HUES48 (cell line): Measurements from ENCODE around the gene MADD.

ENCODE experiments used
- H3K27ac ChIP-seq: one replicate; pipeline ENCODE4 v1.7.0; 2013; ENCODE audit warnings: low read depth, low read length, inconsistent platforms
- H3K27me3 ChIP-seq: 2 replicates; pipeline ENCODE4 v1.6.1; 2013; ENCODE audit warnings: mild to moderate bottlenecking, low read length; ENCODE audit not compliant: control insufficient read depth, insufficient read depth
- H3K36me3 ChIP-seq: 2 replicates; pipeline ENCODE4 v1.6.1; 2013; ENCODE audit warnings: low read length; ENCODE audit not compliant: control insufficient read depth, insufficient read depth
- H3K4me1 ChIP-seq: 2 replicates; pipeline ENCODE4 v1.6.1; 2013; ENCODE audit warnings: mild to moderate bottlenecking, low read length; ENCODE audit not compliant: control insufficient read depth, insufficient read depth
- H3K4me3 ChIP-seq: 2 replicates; pipeline ENCODE4 v1.5.1; 2013; ENCODE audit warnings: mild to moderate bottlenecking, low read depth, low read length
- H3K9ac ChIP-seq: 2 replicates; pipeline ENCODE4 v1.6.1; 2013; ENCODE audit warnings: mild to moderate bottlenecking, low read depth, low read length, moderate library complexity
- H3K9me3 ChIP-seq: 2 replicates; pipeline ENCODE4 v1.6.1; 2013; ENCODE audit warnings: low read length; ENCODE audit not compliant: control insufficient read depth, insufficient read depth

MADD gene

DNA sequence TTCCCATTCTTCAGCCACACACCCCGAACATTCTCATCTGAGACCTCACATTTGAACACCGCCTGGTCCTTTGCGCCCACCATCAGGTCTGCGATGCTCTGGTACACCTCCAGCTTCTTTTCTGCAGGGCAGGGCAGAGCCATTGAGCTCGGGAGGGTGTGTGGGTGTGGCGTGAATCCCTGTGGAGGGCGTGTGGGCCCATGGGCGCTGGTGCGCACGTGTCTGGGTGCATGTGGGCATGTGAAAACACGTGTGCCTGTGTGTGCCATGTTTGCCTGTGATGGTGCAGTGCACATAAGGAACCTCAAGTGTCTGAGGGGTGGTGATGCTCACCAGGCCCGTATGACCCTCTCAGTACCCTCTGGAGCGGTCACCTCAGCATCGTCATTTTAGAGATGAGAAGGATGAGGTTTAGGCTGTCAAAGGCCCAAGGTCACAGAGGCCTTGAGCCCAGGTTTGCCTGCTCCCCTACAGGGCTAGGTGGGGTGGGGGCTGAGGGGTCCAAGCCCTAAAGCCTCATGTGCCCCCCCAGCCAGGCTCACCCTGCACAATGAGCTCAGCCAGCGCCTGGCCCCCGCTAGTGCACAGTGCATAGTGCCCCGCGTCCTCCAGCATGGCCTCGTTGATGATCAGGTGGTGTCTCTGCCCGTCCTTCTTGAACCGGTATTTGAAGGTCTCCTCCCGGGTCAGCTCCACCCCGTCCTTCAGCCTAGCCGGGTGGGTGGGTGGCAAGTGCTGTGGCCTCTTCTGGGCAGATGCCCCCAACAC lies 72.3 kb downstream of the MADD start:
- H3K9me3 ChIP-seq: no peaks in the 10 kb centered on the region
- H3K4me1 ChIP-seq: no peaks in the 10 kb centered on the region
- no peaks in the 10 kb centered on the region for H3K27me3 ChIP-seq
- no peak overlapping the region for H3K9ac ChIP-seq
- no peak overlapping the region for H3K4me3 ChIP-seq
- H3K36me3 ChIP-seq: no peaks in the 10 kb centered on the region
- H3K27ac ChIP-seq: no peak overlapping the region

GRCh38 chr11:47342854-47343253 lies 72.9 kb downstream of the MADD start:
- Histone ChIP-seq H3K9ac (no peak overlapping the region), H3K9me3 (no peaks in the 10 kb centered on the region)

DNA sequence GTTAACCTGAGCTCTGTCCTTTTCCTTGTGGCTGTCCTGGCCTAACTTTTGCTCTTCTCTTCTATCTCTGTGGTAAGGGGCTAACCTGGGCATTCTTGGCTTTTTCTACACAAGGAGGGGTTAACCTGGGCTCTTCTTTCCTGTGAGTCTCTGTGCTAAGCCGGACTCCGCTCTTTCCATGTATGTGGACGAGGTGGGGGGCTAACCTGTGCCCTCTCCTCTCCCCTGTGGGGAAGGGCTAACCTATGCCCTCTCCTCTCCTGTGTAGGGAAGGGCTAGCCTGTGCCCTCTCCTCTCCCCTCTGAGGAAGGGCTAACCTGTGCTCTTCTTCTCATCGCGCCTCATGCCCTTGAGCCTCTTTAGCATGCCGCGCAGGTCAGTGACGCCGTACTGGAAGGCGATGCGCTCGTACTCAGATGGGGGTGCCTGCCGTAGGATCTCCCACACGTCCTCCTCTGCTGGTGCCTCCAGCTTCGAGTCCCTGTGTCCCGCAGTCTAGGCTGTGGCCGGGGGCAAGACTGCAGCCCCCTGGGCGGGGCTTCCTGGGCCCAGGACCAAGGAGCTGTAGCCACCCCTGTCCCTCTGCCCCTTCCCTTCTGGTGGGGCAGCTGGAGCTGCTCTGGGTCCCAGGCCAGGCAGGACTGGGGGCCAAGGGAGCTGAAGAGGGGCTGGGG lies 76.1 kb downstream of the MADD start:
- H3K4me1 ChIP-seq: peaks cover 1% of the 10 kb centered on the region; the same call in 1 of the 2 replicates
- no peak overlapping the region for H3K27ac ChIP-seq
- H3K9ac ChIP-seq: no peak overlapping the region
- H3K4me3 ChIP-seq: no peak overlapping the region
- no peaks in the 10 kb centered on the region for H3K27me3 ChIP-seq
- no peaks in the 10 kb centered on the region for H3K9me3 ChIP-seq
- no peaks in the 10 kb centered on the region for H3K36me3 ChIP-seq

More at GRCh38 chr11:47342854-47343253, 72.9 kb downstream of the MADD start:
- H3K27me3 ChIP-seq: no peaks in the 10 kb centered on the region
- H3K27ac ChIP-seq: no peak overlapping the region
- H3K4me1 ChIP-seq: no peaks in the 10 kb centered on the region
- H3K36me3 ChIP-seq: no peaks in the 10 kb centered on the region
- H3K4me3 ChIP-seq: no peak overlapping the region

DNA sequence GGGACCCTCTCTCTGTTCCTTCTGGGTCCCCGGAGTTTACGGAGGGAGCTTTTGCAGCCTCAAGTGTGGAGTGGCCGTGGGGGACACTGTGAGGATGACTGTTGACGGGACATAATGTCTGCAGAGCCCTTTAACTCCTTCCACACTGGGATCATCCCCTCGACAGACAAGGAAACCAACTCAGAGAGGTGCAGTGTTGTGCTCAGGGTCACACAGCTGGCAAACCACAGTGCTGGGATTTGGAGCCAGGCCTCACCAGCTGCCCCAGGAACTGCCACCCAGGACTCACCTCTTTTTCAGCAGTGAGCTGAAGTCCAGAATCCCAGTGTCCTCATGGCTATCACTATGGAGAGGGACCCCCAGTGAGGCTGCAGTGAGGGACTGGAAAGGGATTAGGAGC lies 77.2 kb downstream of the MADD start:
- Histone ChIP-seq H3K9me3 (no peaks in the 10 kb centered on the region), H3K27ac (no peak overlapping the region), H3K27me3 (no peaks in the 10 kb centered on the region), H3K9ac (no peak overlapping the region), H3K4me1 (peaks cover 3% of the 10 kb centered on the region; the same call in 1 of the 2 replicates), H3K4me3 (no peak overlapping the region), H3K36me3 (no peaks in the 10 kb centered on the region)

DNA sequence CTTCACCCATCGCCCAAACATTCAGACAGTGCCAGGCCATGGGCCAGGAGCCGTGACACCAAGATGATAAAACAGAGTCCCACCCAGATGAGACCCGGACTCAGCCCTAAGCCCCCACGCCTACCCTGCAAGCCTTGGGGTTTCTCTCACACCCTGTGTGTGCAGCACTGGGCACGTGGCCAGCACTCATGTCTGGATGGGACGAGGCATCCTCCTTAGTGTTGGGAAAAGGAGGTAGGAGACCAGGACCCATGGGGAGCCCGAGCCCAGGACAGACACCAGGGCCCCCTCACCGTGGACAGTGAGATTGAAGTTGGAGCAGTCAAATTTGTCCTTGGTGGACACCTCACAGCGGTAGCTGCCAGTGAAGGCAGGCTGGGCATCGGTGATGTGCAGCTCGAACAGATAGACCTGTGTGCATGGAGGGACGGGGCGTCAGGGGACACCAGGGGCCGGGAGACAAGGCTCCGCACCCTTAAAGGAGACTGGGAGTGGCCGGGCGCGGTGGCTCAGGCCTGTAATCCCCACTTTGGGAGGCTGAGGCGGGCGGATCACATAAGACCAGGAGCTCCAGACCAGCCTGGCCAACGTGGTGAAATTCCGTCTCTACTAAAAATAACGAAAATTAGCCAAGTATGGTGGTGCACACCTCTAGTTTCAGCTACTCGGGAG lies 78.3 kb downstream of the MADD start:
- Histone ChIP-seq H3K27ac (no peak overlapping the region), H3K27me3 (no peaks in the 10 kb centered on the region), H3K9ac (no peak overlapping the region), H3K4me1 (peaks cover 3% of the 10 kb centered on the region; the same call in 1 of the 2 replicates), H3K9me3 (no peaks in the 10 kb centered on the region), H3K4me3 (no peak overlapping the region), H3K36me3 (no peaks in the 10 kb centered on the region)

GRCh38 chr11:47348859-47349258 lies 78.9 kb downstream of the MADD start:
- Histone ChIP-seq H3K9ac (no peak overlapping the region), H3K27ac (no peak overlapping the region), H3K4me1 (peaks cover 3% of the 10 kb centered on the region; the same call in 1 of the 2 replicates), H3K36me3 (no peaks in the 10 kb centered on the region), H3K9me3 (no peaks in the 10 kb centered on the region), H3K27me3 (no peaks in the 10 kb centered on the region), H3K4me3 (no peak overlapping the region)

GRCh38 chr11:47349521-47350095 lies 79.7 kb downstream of the MADD start:
- Histone ChIP-seq H3K4me1 (peaks cover 6% of the 10 kb centered on the region), H3K36me3 (no peaks in the 10 kb centered on the region), H3K4me3 (no peak overlapping the region), H3K9me3 (no peaks in the 10 kb centered on the region), H3K27me3 (no peaks in the 10 kb centered on the region), H3K9ac (no peak overlapping the region), H3K27ac (no peak overlapping the region)

DNA sequence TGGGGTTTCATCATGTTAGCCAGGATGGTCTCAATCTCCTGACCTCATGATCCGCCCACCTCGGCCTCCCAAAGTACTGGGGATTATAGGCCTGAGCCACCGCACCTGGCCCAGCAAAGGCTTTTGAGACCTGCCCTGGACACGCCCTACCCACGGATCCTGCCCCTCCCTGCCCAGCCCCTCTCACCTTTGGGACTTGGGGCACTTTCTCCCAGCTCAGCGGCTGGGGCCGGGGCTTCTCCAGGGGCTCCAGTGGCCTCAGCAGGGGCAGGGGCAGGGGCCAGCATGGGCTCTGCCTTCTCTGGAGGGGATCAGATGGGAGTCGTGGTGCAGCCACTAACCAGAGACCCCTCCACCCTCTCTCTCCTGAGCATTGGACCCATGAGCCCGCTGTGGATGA lies 80.4 kb downstream of the MADD start:
- no peak overlapping the region for H3K27ac ChIP-seq
- no peaks in the 10 kb centered on the region for H3K27me3 ChIP-seq
- H3K9ac ChIP-seq: no peak overlapping the region
- peaks cover 6% of the 10 kb centered on the region for H3K4me1 ChIP-seq
- H3K36me3 ChIP-seq: no peaks in the 10 kb centered on the region
- H3K9me3 ChIP-seq: no peaks in the 10 kb centered on the region
- no peak overlapping the region for H3K4me3 ChIP-seq

DNA sequence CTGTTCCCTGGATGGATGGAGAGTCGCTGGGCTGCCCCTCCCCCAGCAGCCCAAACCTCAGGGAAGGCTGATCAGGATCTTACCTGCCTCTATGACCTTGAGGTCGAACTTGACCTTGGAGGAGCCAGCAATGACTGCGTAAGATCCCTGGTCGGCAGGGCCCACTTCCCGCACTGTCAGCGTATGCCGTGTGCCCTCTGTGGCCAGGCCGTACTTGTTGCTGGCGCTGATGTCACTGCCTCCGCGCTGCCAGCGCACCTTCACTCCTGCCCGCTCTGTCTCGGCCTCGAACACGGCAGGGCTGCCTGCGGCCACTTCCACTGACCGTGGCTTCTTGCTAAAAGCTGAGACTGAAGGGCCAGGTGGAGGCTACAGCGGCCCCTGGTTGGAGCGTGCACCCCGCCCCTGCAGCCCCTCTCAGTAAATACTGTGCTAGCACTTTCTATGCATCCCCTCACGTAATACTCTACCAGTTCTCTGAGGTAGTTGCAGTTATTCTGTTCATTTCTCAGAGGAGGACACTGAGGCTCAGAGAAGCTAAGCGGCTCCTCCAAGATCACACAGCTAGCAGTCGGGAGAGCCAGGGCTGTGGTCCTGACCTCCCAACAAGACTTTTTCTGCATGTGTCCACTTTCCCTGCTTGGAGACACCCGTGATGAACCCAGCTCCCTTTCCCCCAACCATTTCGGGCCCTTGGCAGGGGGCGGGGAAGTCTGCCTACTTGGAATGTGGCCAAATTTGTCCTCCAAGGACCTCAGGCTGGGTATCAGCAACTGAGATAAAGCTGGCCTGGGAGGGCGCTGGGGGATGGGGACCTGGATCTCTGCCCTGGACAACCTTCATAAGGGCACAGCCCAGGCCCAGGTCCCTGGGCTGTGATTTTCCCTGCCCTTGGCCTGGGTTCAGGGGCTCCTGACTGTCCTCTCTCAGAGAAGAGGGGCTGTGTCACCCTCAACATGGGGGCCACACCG lies 81.5 kb downstream of the MADD start:
- 0 out of 2 replicates have a peak overlapping the region, but pooled peaks have one; percentile 17 for H3K9ac ChIP-seq
- peaks cover 6% of the 10 kb centered on the region for H3K4me1 ChIP-seq
- no peaks in the 10 kb centered on the region for H3K27me3 ChIP-seq
- no peak overlapping the region for H3K27ac ChIP-seq
- no peaks in the 10 kb centered on the region for H3K9me3 ChIP-seq
- no peaks in the 10 kb centered on the region for H3K36me3 ChIP-seq
- no peak overlapping the region for H3K4me3 ChIP-seq

- Histone ChIP-seq H3K4me1 (peaks cover 6% of the 10 kb centered on the region), H3K9me3 (no peaks in the 10 kb centered on the region), H3K9ac (no peak within 1 kb of the TSS), H3K36me3 (no peaks in the 10 kb centered on the region), H3K27ac (no peak within 1 kb of the TSS), H3K27me3 (no peaks in the 10 kb centered on the region), H3K4me3 (no peak within 1 kb of the TSS)
Observed at GRCh38 chr11:47352556-47352955, 82.6 kb downstream of the MADD start, which contains the start of gene MYBPC3. Gene MYBPC3, minus strand, starts transcription at chr11:47352702. Its CDS starts 55 bp downstream, at chr11:47352647.
